Measurements from ENCODE around the gene DNAH10.

The DNAH10 gene

GRCh38 chr12:123861392-123861791 is 99.3 kb downstream of the DNAH10 start:
- Histone ChIP-seq H3K9me3 (ENCODE audit: insufficient read depth, low read length) (no peaks in the 10 kb centered on the region), H3K27me3 (ENCODE audit: low read length) (no peaks in the 10 kb centered on the region), H2AFZ (ENCODE audit: low read depth, low read length, severe bottlenecking) (no peak overlapping the region), H3K27ac (ENCODE audit: low read depth, low read length) (no peak overlapping the region), H3K9me2 (replicated peaks; ENCODE audit: insufficient read depth, low read length) (no peaks in the 10 kb centered on the region), H4K20me1 (ENCODE audit: low read depth, low read length) (no peaks in the 10 kb centered on the region), H3F3A (ENCODE audit: insufficient read depth) (no peaks in the 10 kb centered on the region), H3K9ac (ENCODE audit: low read length) (no peak overlapping the region), H3K4me3 (ENCODE audit: insufficient read depth, low read length, poor library complexity, severe bottlenecking) (no peak overlapping the region), H3K79me2 (ENCODE audit: insufficient read depth, low read length) (no peaks in the 10 kb centered on the region), H3K4me2 (ENCODE audit: low read depth, low read length, poor library complexity, severe bottlenecking) (no peak overlapping the region), H3K36me3 (ENCODE audit: low read length) (no peaks in the 10 kb centered on the region)
- TF ChIP-seq EZH2phosphoT487 (conservative IDR thresholded peaks at IDR 0.05; ENCODE audit: low read length) (no peak), CTCF (IDR thresholded peaks at IDR 0.05; ENCODE audit: insufficient read depth, low read length, poor library complexity, severe bottlenecking) (no peak)

GRCh38 chr12:123867141-123867540 is 105.0 kb downstream of the DNAH10 start:
- no peaks in the 10 kb centered on the region for H3K9me3 ChIP-seq (ENCODE audit: insufficient read depth, low read length)
- no peak overlapping the region for H3K27ac ChIP-seq (ENCODE audit: low read depth, low read length)
- H3K36me3 ChIP-seq (ENCODE audit: low read length), result no peaks in the 10 kb centered on the region
- no peak overlapping the region for H3K9ac ChIP-seq (ENCODE audit: low read length)
- no peaks in the 10 kb centered on the region for H4K20me1 ChIP-seq (ENCODE audit: low read depth, low read length)
- no peak overlapping the region for H3K4me2 ChIP-seq (ENCODE audit: low read depth, low read length, poor library complexity, severe bottlenecking)
- H3K79me2 ChIP-seq (ENCODE audit: insufficient read depth, low read length), result no peaks in the 10 kb centered on the region
- TF ChIP-seq CTCF (IDR thresholded peaks at IDR 0.05; ENCODE audit: insufficient read depth, low read length, poor library complexity, severe bottlenecking) (no peak), EZH2phosphoT487 (conservative IDR thresholded peaks at IDR 0.05; ENCODE audit: low read length) (no peak)
- H3K4me3 ChIP-seq (ENCODE audit: insufficient read depth, low read length, poor library complexity, severe bottlenecking), result no peak overlapping the region
- H2AFZ ChIP-seq (ENCODE audit: low read depth, low read length, severe bottlenecking), result no peak overlapping the region
- H3F3A ChIP-seq (ENCODE audit: insufficient read depth), result no peaks in the 10 kb centered on the region
- no peaks in the 10 kb centered on the region for H3K9me2 ChIP-seq (replicated peaks; ENCODE audit: insufficient read depth, low read length)
- H3K27me3 ChIP-seq (ENCODE audit: low read length), result no peaks in the 10 kb centered on the region

GRCh38 chr12:123868791-123869190 is 106.7 kb downstream of the DNAH10 start:
- H3K27me3 ChIP-seq (ENCODE audit: low read length), result no peaks in the 10 kb centered on the region
- H3K27ac ChIP-seq (ENCODE audit: low read depth, low read length), result no peak overlapping the region
- H3K4me2 ChIP-seq (ENCODE audit: low read depth, low read length, poor library complexity, severe bottlenecking), result no peak overlapping the region

More at GRCh38 chr12:123868791-123869190, 106.7 kb downstream of the DNAH10 start:
- H3F3A ChIP-seq (ENCODE audit: insufficient read depth), result no peaks in the 10 kb centered on the region
- no peaks in the 10 kb centered on the region for H3K36me3 ChIP-seq (ENCODE audit: low read length)
- H3K4me3 ChIP-seq (ENCODE audit: insufficient read depth, low read length, poor library complexity, severe bottlenecking), result no peak overlapping the region
- H3K9ac ChIP-seq (ENCODE audit: low read length), result no peak overlapping the region
- no peaks in the 10 kb centered on the region for H3K9me3 ChIP-seq (ENCODE audit: insufficient read depth, low read length)
- H3K79me2 ChIP-seq (ENCODE audit: insufficient read depth, low read length), result no peaks in the 10 kb centered on the region
- no peaks in the 10 kb centered on the region for H4K20me1 ChIP-seq (ENCODE audit: low read depth, low read length)
- TF ChIP-seq CTCF (IDR thresholded peaks at IDR 0.05; ENCODE audit: insufficient read depth, low read length, poor library complexity, severe bottlenecking) (no peak), EZH2phosphoT487 (conservative IDR thresholded peaks at IDR 0.05; ENCODE audit: low read length) (no peak)
- H3K9me2 ChIP-seq (replicated peaks; ENCODE audit: insufficient read depth, low read length), result no peaks in the 10 kb centered on the region
- H2AFZ ChIP-seq (ENCODE audit: low read depth, low read length, severe bottlenecking), result no peak overlapping the region

Data from SU-DHL-6 (cell line).